ENCODE measurements around the gene GAS6.
"Not testable (repeated sequence)": the region's sequence is repeated elsewhere in the genome, so short reads cannot be mapped to it uniquely, and the experiment has no call there.

Gene GAS6

DNA sequence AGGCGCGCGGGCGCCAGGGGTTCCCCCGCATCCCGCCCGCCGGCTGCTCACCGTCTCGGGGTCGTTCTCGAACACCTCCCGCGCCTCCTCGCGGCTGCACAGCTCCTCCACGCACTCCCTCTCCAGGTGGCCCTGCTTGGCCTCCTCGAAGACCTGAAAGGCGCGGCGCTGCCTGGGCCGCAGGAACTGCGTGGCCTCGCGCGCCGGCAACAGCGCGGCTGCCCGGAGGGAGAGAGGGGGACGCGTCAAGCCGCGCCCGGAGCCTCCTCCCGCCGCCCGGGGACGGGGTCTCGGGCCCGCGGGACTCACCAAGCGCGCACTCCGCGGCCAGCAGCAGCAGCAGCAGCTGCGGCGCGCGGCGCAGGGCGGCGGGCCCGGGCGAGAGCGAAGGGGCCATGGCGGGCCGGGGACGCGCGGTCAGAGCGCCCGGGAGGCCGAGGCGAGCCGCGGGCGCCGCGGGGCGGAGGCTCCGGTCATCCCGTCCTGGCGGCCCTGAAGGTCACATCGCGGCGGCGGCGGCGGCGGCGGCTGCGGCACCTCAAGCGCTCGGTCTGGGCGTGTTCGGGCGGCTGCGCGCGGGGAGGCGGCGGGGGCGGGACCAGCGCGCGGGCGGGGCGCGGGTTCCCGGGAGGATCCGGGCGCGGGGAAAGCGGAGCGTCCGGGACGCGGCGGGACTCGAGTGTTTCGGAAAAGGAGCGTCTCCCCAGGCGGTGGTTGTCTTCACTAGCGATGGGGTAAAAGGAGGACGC, at the start of gene GAS6:
GAS6 (minus strand) TSS at position 553 of the 749 bp plus-strand sequence; CDS start at position 397, 156 bp downstream.
- no peak for DNase-seq

DNA sequence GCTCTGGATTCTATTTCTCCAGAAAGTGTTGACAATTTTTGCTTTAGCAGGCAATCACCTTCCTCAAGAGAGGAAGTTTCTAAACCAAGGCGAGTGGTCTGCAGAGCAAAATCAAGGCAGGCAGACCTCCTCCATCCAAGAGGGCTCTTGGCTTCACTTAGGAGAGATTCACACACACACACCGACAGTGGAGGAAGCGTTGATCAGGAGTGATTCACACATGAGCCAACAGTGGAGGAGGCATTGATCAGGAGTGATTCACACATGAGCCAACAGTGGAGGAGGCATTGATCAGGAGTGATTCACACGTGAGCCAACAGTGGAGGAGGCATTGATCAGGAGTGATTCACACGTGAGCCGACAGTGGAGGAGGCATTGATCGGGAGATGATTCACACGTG, 49.5 kb upstream of the GAS6 start:
- not testable (repeated sequence) for DNase-seq

DNA sequence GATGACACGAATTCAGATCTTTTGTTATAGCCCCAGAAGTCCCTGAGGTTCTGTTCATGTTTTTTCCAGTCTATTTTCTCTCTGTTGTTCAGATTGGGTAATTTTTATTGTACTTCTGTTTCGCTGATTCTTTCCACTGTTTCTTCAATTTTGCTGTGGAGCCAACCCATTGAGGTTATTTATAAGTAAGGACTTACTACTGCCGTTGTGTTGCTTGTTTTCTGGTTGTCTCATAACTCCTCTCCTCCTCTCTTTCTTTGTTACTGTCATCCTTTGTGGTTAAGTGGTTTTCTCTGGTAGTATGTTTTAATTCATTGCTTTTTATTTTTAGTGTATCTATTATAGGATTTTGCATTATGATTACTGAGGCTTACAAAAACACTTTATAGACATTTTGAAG, 48.7 kb upstream of the GAS6 start:
- DNase-seq, result no peak

DNA sequence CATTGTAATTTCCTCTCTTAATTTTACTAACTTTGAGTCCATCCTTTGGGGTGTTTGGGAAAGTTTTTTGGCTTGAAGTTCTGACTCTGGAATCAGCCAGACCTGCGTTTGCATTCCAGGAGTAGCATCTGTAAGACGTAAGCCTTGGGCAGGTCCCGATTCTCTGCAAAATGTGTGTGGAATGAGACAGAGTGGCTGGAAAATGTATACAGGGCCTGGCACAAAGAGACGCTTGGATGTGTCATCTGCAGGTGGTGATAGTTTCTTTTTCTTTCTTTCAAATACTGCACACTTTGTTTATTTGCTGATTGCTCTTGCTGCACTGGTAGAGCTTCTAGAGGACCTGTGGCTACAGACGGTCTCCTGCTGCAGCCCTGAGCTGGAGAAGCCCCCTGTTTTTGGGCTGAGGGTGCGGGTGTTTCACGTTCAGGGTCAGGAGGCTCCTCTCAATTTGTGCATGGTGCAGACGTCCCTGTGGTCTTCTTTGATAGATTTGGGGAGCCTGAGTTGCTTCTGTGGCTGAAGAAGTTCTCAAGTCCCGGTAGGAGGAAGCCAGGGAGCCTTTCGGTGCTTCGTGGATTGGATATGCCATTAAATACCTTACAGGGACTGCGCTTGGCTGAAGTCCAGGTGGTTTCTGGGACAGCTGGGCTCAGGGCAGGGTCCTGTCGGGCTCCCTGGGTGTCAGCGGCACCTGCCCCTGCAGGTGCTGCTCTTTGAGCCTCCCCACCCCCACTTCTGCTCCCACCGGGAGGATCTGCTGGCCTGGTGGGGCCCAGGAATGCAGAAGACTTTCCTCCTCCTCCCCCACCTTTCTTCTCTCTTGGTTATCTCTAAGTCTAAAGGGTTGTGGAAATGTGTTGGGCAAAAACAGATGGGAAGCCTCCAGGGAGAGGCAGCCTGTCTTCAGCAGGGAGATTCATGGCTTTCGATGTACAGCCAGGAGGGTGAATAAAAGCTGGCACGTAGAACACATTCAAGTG, 44.0 kb upstream of the GAS6 start:
- no peak for DNase-seq

DNA sequence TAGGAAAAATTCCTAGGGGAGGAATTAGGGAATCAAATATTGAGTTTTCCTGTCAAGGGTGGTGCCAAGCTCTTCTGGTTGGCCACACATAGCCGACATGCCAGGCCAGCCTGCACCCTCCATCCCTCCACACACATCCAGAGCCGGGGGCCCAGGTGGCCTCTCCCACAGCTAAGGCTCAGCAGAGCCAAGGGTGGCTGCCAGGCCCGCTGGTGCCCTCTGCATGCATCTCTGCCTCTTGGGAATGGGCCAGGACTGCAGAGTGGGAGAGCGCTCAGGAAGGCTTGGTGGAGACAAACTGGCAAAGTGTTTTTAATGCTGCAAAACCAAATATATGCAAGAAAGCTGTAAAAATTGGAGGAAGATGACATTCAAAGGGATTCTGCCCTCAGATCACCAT, 42.7 kb upstream of the GAS6 start:
- DNase-seq, result no peak

DNA sequence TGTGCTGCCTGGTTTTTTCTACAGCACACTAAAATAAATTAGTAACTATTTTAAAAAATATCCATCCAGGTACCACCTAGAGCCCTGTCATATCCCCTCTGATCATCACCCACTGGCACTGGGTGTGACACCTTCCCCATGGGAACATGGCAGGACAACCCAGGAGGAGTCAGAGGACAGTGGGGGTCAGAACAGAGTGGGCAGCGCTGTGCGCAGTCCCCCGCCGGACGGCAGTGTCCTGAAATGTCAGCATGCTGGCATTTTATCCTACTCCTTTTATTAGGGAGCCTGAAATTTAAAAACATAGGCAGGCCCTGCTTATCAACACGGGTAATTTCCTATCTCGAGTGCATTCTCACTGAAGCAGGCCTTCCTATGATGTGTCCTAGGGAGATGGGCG, 42.1 kb upstream of the GAS6 start:
- no peak for DNase-seq

DNA sequence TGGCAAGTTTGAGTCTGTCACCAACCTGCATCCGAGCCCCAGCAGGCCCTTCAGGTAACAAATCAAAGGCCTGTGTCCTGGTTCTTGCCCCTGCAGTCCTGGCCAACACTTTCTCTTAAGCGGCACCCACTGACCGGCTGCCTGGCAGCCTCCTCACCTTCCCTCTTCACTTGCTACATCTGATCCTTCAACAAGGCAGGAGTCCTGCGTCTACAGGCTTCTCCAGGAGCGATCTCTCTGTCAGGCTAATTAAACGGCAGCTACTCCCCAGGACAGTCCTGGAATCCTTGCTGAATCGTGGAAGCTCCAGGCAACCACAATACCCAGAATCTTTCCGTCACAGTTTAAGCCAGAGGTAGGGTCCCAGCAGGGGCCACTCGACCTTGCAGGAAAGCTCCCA, 41.1 kb upstream of the GAS6 start:
- DNase-seq, result no peak

DNA sequence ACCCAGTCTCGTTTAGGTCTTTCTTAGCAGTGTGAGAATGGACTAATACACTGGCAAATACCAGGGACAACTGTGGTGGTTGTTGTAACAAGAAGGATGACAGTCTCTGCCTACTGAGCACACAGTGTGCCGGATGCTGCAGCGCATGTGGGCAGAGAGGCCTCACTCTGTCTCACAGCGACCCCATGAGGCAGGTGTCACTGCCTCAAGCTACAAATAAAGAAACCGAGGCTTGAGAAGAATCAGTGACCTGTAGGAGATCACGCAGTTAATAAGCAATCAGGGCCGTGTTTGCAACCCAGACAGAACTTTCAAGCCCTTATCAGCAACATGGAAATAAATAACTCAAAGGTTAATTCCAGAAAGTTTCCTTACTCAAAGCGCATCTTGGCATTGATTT, 40.5 kb upstream of the GAS6 start:
- peak; percentile 28 for DNase-seq

DNA sequence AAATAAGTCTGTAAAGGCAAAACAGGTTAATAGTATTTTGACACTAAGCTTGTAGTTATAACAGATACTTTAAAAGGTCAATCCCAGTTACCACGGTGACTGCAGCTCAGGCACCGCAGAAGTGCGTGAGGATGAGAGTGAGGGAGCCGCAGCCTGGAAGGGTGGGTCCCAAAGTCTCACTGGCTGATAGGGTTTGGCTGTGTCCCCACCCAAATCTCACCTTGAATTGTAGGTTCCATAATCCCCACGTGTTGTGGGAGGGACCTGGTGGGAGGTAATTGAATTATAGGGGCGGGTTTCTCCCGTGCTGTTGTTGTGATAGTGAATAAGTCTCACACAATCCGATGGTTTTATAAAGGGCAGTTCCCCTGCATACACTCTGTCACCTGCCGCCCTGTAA, 40.0 kb upstream of the GAS6 start:
- no peak for DNase-seq

DNA sequence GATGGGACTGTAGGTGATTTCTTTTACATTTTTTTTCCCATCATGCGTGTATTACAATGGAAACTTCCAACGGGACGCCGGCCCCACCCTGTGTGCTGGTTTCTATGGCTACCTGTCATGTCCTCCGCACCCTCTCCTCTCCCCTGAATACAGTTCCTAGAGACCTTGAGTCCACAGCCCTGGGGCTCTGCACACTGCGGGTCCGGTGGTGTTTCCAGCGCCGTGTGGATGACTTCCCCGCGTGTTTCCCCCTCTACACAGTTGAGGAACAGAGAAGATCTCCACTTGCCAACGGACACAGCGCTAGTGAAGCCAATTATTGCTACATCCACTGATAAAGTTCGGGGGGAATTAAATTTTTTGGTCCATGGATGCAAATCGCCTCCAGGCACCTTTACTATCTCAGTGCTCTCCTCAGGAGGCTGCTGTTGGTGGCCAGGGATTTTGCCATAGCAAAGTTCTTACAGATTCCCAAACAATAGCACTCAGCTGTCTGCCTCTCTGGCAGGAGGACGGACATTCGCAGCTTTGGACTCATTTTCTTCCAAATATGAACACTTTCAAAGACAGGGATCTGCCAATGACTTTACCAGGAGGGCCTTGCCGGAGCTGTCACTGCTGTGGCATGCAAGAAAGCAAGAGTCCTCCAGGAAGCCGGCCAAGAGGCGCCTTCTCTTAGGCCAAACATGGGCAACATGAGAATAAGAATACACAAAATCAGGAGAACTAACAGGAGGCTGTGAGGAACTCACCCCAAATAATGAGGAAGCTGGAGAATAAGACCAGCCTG, 39.3 kb upstream of the GAS6 start:
- DNase-seq, result no peak

DNA sequence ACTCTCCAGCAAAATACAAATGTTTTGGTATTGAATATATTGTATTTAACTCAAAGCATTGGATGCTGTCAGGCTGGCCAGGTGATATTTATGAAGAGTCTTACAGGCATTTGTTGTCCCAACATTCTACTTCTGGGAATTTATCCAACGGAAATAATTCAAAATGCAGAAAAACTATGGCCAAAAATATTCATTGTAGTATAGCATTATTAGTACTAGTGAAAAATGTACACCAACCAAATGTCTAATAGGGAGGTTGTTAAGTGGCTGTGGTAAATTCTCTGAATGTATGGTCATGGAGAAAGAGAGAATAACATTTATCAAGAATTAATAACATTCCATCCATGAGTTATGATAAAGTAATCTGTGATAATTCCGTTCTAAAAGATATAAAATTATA, 38.6 kb upstream of the GAS6 start:
- no peak for DNase-seq

DNA sequence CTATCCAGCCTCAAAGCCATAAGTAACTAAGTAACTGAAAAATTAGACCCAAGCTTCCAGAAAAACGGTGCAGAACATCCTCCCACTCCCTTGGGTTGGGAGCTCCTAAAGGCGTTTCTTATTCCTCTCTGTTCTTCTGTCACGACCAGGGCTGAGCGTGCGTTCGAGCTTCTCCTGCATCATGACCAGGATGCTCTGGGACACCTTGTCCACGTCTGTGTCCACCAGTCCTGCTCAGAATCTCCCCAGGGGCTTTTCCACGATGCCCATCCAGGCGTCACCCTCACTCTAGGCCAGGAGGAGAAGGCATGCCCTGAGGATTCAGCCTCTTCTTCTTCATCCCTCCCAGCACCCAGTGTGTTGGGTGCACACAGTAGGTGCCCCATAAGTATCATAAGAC, 37.8 kb upstream of the GAS6 start:
- DNase-seq, result no peak

DNA sequence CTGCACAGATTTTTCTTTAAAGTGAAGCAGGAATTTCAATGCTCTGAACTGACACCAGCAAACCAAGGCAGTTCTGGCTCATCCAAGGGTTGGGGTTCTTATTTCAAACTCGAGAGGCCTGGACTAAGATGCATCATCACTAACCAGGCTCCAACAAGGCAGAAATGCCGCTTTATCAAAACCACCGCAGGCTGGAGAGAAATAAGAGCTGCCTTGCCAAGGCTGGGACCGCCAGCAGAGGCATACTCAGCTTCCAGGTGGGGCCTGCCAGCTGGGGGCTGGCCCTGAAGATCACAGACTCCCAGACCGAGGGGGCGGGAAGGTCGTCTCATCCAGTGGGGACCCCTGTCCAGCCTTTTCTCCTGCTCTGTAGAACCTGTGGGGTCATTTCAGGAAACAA, 37.4 kb upstream of the GAS6 start:
- DNase-seq, result no peak

DNA sequence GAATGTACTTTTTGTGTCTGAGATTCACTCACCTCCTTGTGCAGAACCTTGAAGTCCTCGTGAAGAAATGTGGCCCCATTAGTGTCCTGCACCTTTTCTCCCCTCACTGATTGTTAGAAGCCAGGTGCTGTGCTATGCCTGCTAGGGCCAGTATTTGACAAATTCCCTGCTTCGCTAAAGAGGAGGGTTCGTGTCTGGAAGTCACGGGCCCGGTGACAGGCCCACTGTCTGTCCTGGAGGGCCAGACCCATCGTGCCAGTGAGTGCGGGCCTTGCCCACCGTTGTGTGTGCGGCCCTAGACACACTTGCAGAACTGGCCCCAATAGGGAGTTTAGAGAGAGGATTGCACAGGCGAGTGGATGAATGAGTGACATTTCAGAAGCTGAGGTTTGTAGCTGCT, 36.8 kb upstream of the GAS6 start:
- DNase-seq, result no peak

DNA sequence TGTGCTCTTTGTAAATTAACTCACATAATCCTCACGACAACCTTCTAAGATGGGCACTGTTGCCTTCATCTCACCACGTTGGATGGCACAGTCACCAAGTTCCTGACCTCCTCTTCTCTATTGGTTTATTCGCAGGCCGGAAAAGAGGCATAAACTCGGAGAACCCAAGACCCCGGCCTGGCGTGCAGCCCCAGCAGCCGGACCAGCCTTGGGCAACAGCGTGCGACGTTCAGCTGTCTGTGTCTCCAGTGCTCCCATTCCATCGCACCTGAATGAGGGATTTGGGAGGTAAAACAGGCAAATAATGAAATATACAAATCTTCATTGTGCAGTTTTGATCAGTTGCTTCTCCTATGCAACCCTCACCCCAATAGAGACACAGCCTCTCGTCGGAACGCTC, 34.5 kb upstream of the GAS6 start:
- no peak for DNase-seq

DNA sequence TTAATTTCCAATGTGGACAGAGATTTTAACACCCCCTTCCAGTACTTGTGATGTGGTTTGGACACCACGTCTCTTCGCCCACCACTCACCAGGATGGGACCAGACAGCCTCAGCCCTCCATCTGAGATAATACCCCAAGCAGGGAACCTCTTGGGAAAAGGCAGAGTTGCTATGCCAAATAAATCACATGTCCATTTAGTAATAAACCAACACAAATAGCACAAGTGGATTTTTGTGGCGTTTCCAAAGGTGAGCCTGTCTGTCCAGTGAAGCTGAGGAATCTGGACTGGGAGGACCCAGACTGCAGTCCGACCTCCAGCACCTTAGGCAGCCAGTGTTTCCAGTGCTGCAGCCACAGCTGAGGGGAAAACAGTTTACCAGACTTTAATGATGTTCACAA, 34.1 kb upstream of the GAS6 start:
- DNase-seq, result no peak

DNA sequence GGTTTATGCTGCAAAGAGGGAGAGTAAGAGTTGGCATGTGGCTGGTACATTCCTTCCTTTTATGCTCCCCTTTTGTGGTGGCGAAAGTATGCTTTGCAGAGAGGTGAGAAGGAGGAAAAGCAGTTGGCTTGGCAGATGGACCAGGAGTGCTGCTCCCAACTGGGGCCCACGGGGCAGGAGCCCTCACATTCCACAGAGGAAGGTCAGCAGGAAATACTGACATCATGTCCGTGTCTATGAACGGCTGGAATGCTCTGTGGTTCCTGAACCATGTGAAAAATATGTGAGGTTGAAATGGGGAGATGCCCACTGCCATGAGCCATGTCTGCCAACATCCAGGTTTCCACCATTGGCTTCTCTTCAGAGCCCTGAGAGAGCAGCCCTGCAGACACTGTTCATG, 33.3 kb upstream of the GAS6 start:
- no peak for DNase-seq

DNA sequence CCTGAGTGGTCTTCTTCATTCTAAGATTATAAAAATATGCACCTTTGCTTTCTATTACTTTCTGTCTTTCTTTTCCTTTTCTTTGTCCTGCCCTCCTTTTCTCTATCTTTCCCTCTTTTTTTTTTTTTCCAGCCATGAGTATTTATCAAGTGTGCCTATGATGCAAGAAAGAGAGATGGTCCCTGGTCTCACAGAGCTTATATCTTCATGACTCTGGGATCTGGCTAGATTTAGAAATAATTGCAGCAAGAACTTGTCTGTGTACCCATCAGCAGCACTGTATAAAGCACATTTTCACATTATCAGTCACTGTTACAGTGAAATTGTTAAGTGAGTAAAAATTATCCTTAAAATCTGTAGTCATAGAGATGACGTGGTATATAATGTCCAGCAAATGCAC, 31.6 kb upstream of the GAS6 start:
- DNase-seq, result no peak

DNA sequence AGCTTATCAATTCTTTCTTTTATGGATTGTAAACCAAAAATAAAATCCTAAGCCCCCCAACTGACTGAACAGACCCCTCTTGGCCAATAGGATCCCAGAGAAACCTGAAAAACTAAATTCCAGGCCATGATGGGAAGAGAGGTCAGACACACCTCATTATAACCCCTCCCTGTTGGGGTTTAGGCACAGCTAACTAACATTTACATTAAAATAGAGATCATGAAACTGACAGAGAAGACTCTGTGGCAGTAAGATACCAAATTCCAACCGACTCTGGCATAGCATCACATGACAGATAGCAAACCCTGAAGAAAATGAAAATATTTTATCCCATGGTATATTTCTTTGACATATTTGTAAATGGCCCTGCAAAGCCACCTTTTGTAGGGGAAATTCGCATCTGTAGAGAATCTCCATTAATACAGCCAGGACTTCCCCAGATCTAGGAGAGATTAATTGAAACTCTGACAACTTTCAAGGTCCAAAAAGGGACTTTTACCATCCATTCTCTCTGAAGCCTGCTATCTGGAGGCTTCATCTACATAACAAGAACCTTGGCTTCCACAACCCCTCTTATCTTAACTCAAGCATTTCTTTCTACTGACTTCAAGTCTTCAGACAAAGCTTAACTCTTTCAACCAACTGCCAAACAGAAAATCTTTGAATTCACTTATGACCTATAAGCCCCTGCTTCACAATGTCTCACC, 27.1 kb upstream of the GAS6 start:
- DNase-seq, result no peak

DNA sequence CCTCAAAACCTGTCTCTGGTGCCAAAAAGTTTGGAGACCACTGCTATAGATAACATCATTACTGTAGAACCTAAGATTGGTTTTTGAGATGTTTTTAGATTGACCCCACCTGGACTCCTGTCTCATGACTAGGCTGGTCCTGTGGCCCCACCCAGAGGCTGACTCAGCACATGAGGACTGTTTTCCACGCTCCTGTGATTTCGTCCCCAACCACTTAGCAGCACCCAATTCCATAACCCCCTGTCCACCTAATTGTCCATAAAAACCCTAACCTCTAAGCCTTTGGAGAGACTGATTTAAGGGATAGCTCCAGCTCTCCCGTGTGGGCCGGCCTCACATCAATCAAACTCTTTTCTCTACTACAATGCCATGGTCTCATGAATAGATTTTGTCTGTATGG, 25.6 kb upstream of the GAS6 start:
- DNase-seq, result no peak

DNA sequence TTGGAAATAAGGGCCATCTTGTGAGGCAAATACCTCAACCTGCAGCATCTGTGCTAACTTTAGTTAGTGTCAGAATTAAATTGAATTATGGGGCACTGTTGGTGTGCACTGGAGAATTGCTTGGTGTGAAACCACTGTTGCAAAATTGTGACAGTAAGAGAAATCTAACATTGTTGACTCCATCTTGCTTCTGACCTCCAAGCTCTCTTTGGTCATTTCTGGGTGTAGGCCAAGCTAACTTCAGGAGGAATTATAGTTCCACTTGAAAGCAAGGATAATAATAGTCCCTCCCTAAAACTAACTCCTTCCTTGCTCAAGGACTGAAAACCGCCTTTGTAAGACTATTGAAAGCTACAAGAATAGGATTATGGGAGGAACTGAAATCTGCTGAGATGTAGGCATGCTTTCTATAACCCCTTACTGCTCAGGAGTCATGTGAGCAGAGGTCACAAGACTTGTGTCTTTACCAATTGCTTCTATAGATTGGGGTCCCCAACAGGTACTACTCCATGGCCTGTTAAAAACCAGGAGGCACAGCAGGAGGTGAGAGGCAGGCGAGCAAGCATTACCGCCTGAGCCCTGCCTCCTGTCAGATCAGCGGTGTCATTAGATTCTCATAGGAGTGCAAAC, 24.9 kb upstream of the GAS6 start:
- DNase-seq, result no peak

DNA sequence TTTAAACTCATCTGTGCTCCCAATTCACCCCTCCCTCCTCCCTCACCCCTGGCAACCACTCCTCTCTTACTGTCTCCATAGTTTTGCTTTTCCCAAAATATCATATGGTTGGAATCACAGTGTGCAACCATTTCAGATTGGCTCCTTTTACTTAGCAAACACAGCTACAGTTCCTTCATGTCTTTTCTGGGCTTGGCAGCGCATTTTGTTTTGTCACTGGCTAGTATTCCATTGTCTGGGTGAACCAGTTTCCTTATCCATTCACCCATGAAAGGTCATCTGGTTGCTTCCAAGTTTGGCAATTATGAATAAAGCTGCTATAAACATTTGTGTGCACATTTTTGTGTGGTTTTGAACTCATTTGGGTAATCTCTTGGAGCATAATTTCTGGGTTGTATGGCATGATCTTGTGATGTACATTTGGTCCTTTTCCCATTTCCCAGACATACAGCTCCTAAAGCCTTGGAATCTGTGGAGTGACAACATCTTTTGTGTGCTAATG, 23.9 kb upstream of the GAS6 start:
- no peak for DNase-seq
